GM12878 (cell line): Measurements from ENCODE around the gene CMSS1. TPM values are rescaled to one million over a fixed set of nuclear protein-coding genes. Genes with fewer than 3 reads are reported as not detected.

Source experiments
- ATAC-seq: fragments of 200-7000 bp; cut with Tn5 transposase; 3 replicates; pipeline ENCODE4 v1.9.1; 2020; ENCODE audit warnings: mild to moderate bottlenecking, moderate library complexity
- BruUV-seq: library from RNA; stranded (reverse); fragments of 400-500 nt; replicated peaks from 2 replicates; lab custom pipeline; 2021; lab: Mats Ljungman, UMichigan
- CTCF ChIA-PET: fragments of 300-600 bp; sonication (Branson Sonifier 250); formaldehyde crosslinking; extraction: SDS; loops from one replicate; lab custom pipeline; 2021; ENCODE audit warnings: inconsistent platforms; lab: Yijun Ruan, JAX
- POLR2A ChIA-PET: fragments of 350-600 bp; formaldehyde crosslinking; extraction: SDS; loops from one replicate; lab custom pipeline; 2021; ENCODE audit warnings: inconsistent platforms; lab: Charles Lee
- RAD21 ChIA-PET: fragments of 300-600 bp; sonication (Branson Sonifier 250); formaldehyde crosslinking; loops from one replicate; lab custom pipeline; 2023; ENCODE audit warnings: antibody characterized with exemption; ENCODE audit not compliant: unreplicated experiment; lab: Charles Lee
- SMC1A ChIA-PET: fragments of 300-600 bp; sonication (Branson Sonifier 250); formaldehyde crosslinking; loops from one replicate; lab custom pipeline; 2023; ENCODE audit not compliant: unreplicated experiment, uncharacterized antibody; lab: Charles Lee
- DNase-seq: peaks from one replicate; pipeline ENCODE4 v3.0.0-alpha.2; 2011; ENCODE audit warnings: low read depth, low spot score
- FAIRE-seq: peaks from 3 replicates; lab custom pipeline; 2011; peaks lifted over from hg19 to GRCh38; lab: Jason Lieb, UNC
- H2AFZ ChIP-seq: 2 replicates; pipeline ENCODE4 v1.6.0; 2011; ENCODE audit warnings: low read depth, low read length, control low read depth; ENCODE audit not compliant: control insufficient read depth
- H3K27ac ChIP-seq: 2 replicates; pipeline ENCODE4 v1.5.1; 2011; ENCODE audit warnings: control low read depth; ENCODE audit not compliant: control insufficient read depth, insufficient read depth
- H3K27me3 ChIP-seq, 2 experiments: replicated peaks in 1 of 2; 2 replicates each; pipeline versions ENCODE4 v1.6.0 to v1.6.1; 2011; ENCODE audit warnings: low read length in 1 of 2; ENCODE audit not compliant: control insufficient read depth in 2 of 2, insufficient read depth in 2 of 2
- H3K36me3 ChIP-seq, 2 experiments: 2 replicates each; pipeline ENCODE4 v1.5.1; 2011; ENCODE audit warnings: low read length in 1 of 2; ENCODE audit not compliant: control insufficient read depth in 2 of 2, insufficient read depth in 2 of 2
- H3K4me1 ChIP-seq: 2 replicates; pipeline ENCODE4 v1.6.1; 2011; ENCODE audit warnings: mild to moderate bottlenecking, low read length, moderate library complexity, mixed read lengths; ENCODE audit not compliant: control insufficient read depth, insufficient read depth
- H3K4me2 ChIP-seq: 2 replicates; pipeline ENCODE4 v1.6.0; 2011; ENCODE audit warnings: control low read depth; ENCODE audit not compliant: control insufficient read depth, insufficient read depth
- H3K4me3 ChIP-seq: fragments of 200-600 bp; sonication (generic); 2 replicates; pipeline ENCODE4 v1.5.1; 2016
- H3K79me2 ChIP-seq: 2 replicates; pipeline ENCODE4 v1.6.0; 2011; ENCODE audit warnings: low read length; ENCODE audit not compliant: control insufficient read depth, insufficient read depth
- H3K9ac ChIP-seq: 2 replicates; pipeline ENCODE4 v1.8.0; 2011; ENCODE audit warnings: low read length, control low read depth, mixed read lengths; ENCODE audit not compliant: control insufficient read depth, insufficient read depth
- H3K9me3 ChIP-seq: replicated peaks from 3 replicates; pipeline ENCODE4 v1.5.1; 2011; ENCODE audit warnings: mild to moderate bottlenecking, low read length; ENCODE audit not compliant: control insufficient read depth, insufficient read depth
- H4K20me1 ChIP-seq: 2 replicates; pipeline ENCODE4 v1.6.0; 2011; ENCODE audit not compliant: control insufficient read depth, insufficient read depth
- ATF7 ChIP-seq: fragments of 450-650 bp; IDR thresholded peaks from 2 replicates; pipeline ENCODE4 v1.6.1; 2016; ENCODE audit warnings: low read depth, mild to moderate bottlenecking
- CBFB ChIP-seq: IDR thresholded peaks from 2 replicates; pipeline ENCODE4 v1.6.1; 2016; ENCODE audit warnings: antibody characterized with exemption, low read depth
- MYB ChIP-seq: fragments of 150-350 bp; IDR thresholded peaks from 2 replicates; pipeline ENCODE4 v1.6.1; 2014; ENCODE audit warnings: mild to moderate bottlenecking, low read depth, low read length, borderline replicate concordance
- NFIC ChIP-seq: IDR thresholded peaks from 2 replicates; pipeline ENCODE4 v1.6.1; 2012; ENCODE audit warnings: low read depth, mild to moderate bottlenecking, inconsistent platforms, low read length, moderate library complexity
- WGBS: methylation state at CpG from one replicate; pipeline ENCODE4 v1.1.6; 2016; ENCODE audit warnings: low lambda C conversion rate; ENCODE audit not compliant: insufficient replicate concordance, insufficient coverage; ENCODE audit errors: missing lambda C conversion rate; 5-methylcytosine and 5-hydroxymethylcytosine counted together
- in situ Hi-C: fragments of 300-500 bp; cut with MboI; formaldehyde crosslinking; loops from 9 replicates; pipeline ENCODE4 v1.14.3; 2018; ENCODE audit warnings: mixed read lengths
- intact Hi-C: fragments of 100-400 bp; cut with micrococcal nuclease; formaldehyde crosslinking; loops from one replicate; pipeline ENCODE4 v1.14.2; 2022; ENCODE audit not compliant: unreplicated experiment
- polyA plus RNA-seq, 11 experiments: library from polyadenylated mRNA; depleted of rRNA in 4 of 11; unstranded in 6 of 11; stranded (reverse) in 5 of 11; fragments of >200 nt; fragmentation: Nextera tagmentation in 4 of 11; fragmentation: Illumina TruSeq in 1 of 11; extraction: Ambion mirVana in 4 of 11; extraction: Trizol in 1 of 11; gene quantifications; 1 replicate in 1 of 11; 2 replicates in 10 of 11; pipeline versions ENCODE4 v1.2.1 to v1.2.3, GENCODE V29; 2011 to 2016; ENCODE audit warnings: inconsistent platforms in 2 of 11, missing spikeins in 2 of 11, low read depth in 1 of 11
- total RNA-seq, 4 experiments: library from RNA; depleted of rRNA in 3 of 4; stranded (reverse); fragments of >200 nt in 3 of 4; fragmentation: Illumina TruSeq in 1 of 4; extraction: Trizol in 1 of 4; gene quantifications; 2 replicates each; pipeline versions ENCODE4 v1.2.1 to v1.2.3, GENCODE V29; 2013 to 2021

CMSS1 gene
- total and polyA plus RNA-seq, 10 of the 15 experiments (the other 5 are each of a cell fraction or from before 2014, with no cell fraction given) = 31.0 to 118 (median 70.1) TPM

DNA sequence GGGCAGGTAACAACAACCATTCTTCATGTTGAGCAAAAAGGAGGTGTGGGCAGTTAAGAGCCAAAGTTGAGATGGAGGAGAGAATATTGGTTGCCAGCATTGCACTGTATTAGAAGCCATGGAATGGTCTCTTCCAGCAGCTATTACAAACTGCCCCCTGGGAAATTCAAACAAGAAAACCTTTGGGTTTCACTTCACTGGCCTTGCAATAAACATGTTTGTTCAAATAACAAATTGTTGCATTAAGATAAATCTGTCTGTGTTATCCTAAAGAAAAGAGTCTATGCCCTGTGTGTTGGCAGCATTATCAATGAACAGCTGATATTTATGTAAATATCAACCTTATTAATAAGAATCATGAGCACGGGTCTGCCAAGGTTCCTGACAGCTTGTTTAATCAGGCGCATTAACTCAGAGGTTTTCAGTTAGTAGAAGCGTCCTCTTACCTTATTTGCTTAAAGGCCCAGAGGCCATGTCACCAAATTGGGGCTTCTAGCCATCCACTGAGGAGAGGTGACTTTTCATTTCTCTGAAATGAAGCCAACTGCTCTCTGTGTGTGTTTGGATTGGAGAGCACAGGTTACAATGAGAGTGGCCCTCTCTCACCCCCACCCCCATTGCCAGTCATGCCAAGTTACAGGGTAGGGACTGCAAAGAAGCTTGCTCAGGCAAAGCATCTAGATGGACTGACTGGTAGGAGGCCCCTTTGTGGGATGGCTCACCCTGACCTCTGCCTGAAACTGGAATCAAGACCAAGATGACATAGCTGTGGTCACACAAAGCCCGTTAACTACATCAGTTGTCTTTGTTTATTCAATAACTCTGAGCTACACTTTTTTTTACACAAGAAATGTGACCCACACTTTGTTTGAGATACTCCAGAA lies 286.1 kb downstream of the CMSS1 start (continued):
- peak; percentile 67; the same call in 1 of the 2 replicates for TF ChIP-seq ATF7

DNA sequence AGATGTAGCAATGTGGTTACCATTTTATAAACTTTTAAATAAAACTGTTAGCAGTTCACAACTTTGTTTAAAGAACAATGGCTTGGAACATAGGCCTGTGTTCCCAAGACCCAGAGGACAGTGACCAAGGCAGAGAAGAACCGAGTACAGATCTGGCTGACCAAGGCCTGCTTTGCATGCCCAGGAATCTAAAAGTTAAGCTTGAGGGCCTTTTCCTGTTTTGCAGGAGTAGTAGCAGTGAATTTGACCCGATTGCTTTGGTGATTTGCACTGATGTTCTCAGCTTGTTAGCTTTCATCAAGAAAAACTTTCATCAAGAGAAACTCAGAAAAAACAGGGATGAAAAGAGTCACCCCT lies 286.8 kb downstream of the CMSS1 start:
- 3% methylated on average over 2 of the region's 2 CpGs for WGBS
- SMC1A ChIA-PET = interaction anchor here (0.6 to 4.8 kb wide), 12 partner anchors 8 to 237 kb away, joined by 3 to 27 read pairs (median 4); no protein-coding TSS in a partner anchor
- Histone ChIP-seq H3K27me3 (no peaks in the 10 kb centered on the region), H3K9me3 (no peaks in the 10 kb centered on the region; the same call in 2 of the 3 replicates), H3K27ac (peak overlapping the region; percentile 75), H3K4me1 (peaks cover 33% of the 10 kb centered on the region), H3K4me3 (no peak overlapping the region), H3K4me2 (peak overlapping the region; percentile 86), H2AFZ (peak overlapping the region; percentile 69), H3K79me2 (no peaks in the 10 kb centered on the region), H3K9ac (peak overlapping the region; percentile 41), H4K20me1 (no peaks in the 10 kb centered on the region), H3K36me3 (no peaks in the 10 kb centered on the region)
- CTCF ChIA-PET = interaction anchor here (0.9 to 3.7 kb wide), 9 partner anchors 9 to 273 kb away, joined by 3 to 15 read pairs (median 4); partner anchors contain the start of gene FILIP1L
- no peak for FAIRE-seq
- BruUV-seq = TSS peak; percentile 48
- POLR2A ChIA-PET = interaction anchor here (0.6 kb wide), 1 partner anchor 223 kb away, joined by 4 read pairs; no protein-coding TSS in a partner anchor
- ATAC-seq = peak; percentile 54
- in situ Hi-C loops = no loop called here
- TF ChIP-seq NFIC (peak; percentile 12; the same call in 1 of the 2 replicates), CBFB (0 out of 2 replicates have a peak, but pooled peaks have one; percentile 3), MYB (no peak)
- DNase-seq = no peak
- intact Hi-C loops = no loop called here
- RAD21 ChIA-PET = interaction anchor here (0.7 to 2.1 kb wide), 5 partner anchors 14 to 273 kb away, joined by 3 to 5 read pairs (median 4); no protein-coding TSS in a partner anchor
